ENCODE data around the gene TTC21B. TPM values are rescaled to one million over a fixed set of nuclear protein-coding genes. Genes with fewer than 3 reads are reported as not detected.

TTC21B gene
- total RNA-seq, 1 experiment from 2014 or later = 20.8 TPM

DNA sequence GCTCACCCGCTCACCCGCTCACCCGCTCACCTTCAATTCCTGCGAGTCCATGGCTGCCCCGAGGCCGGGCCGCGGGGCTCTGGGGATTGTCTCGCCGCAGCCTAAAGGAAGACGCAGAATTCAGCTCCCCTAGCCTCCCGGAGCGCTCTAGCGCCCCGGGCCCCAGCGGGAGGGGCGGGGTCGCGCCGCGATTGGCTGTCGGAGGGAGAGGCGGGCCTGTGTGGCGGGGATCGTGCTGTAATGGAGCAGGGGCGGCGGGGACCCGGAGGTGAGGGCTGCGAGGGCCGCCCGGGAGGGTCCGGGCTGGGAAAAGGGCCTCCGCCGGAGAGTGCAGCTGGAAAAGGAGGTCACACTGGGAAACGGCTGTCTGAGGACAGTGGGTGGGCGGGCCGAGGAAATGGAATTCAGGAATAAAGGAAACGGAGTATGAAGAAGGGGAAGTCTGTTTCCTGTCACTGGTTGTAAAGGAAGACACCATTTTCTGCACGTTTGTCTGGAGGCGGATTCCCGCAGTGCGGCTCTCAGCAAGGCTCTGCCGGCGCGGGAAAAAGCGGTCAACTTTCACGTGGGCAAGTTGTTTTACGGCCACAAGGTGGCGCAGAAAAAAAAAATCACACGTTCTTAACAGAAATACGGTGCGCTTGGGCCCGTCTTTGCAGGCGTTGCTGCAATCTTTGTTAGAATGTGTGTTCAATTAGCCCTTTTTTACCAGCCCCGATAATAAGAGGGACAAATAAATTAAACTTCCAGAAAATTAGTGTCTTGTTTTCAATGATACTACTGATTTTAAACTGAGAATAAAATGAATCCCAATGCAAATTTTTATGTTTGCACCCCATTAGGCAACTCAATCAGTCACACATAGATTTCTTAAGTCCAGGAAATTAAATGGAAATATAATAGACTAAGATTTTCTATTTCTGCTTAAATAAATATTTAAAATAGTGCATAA, at the start of gene TTC21B (continued):
- TF ChIP-seq, protein P1, sequence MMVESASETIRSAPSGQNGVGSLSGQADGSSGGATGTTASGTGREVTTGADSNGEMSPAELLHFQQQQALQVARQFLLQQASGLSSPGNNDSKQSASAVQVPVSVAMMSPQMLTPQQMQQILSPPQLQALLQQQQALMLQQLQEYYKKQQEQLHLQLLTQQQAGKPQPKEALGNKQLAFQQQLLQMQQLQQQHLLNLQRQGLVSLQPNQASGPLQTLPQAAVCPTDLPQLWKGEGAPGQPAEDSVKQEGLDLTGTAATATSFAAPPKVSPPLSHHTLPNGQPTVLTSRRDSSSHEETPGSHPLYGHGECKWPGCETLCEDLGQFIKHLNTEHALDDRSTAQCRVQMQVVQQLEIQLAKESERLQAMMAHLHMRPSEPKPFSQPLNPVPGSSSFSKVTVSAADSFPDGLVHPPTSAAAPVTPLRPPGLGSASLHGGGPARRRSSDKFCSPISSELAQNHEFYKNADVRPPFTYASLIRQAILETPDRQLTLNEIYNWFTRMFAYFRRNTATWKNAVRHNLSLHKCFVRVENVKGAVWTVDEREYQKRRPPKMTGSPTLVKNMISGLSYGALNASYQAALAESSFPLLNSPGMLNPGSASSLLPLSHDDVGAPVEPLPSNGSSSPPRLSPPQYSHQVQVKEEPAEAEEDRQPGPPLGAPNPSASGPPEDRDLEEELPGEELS (CRISPR knock-in tag; IDR thresholded peaks at IDR 0.05) = no peak
- peak; percentile 47; the same call in 1 of the 2 replicates for TF ChIP-seq GABPB1 (CRISPR knock-in tag; IDR thresholded peaks at IDR 0.05)
- no peak for TF ChIP-seq NFATC4 (CRISPR knock-in tag; IDR thresholded peaks at IDR 0.05)
- TF ChIP-seq, protein P2, sequence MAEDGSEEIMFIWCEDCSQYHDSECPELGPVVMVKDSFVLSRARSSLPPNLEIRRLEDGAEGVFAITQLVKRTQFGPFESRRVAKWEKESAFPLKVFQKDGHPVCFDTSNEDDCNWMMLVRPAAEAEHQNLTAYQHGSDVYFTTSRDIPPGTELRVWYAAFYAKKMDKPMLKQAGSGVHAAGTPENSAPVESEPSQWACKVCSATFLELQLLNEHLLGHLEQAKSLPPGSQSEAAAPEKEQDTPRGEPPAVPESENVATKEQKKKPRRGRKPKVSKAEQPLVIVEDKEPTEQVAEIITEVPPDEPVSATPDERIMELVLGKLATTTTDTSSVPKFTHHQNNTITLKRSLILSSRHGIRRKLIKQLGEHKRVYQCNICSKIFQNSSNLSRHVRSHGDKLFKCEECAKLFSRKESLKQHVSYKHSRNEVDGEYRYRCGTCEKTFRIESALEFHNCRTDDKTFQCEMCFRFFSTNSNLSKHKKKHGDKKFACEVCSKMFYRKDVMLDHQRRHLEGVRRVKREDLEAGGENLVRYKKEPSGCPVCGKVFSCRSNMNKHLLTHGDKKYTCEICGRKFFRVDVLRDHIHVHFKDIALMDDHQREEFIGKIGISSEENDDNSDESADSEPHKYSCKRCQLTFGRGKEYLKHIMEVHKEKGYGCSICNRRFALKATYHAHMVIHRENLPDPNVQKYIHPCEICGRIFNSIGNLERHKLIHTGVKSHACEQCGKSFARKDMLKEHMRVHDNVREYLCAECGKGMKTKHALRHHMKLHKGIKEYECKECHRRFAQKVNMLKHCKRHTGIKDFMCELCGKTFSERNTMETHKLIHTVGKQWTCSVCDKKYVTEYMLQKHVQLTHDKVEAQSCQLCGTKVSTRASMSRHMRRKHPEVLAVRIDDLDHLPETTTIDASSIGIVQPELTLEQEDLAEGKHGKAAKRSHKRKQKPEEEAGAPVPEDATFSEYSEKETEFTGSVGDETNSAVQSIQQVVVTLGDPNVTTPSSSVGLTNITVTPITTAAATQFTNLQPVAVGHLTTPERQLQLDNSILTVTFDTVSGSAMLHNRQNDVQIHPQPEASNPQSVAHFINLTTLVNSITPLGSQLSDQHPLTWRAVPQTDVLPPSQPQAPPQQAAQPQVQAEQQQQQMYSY (CRISPR knock-in tag; IDR thresholded peaks at IDR 0.05) = no peak
- TF ChIP-seq AR (CRISPR knock-in tag; IDR thresholded peaks at IDR 0.05) = no peak
- TF ChIP-seq TCF7 (CRISPR knock-in tag; IDR thresholded peaks at IDR 0.05; ENCODE audit: low read depth) = no peak
- TF ChIP-seq NFYB (CRISPR knock-in tag; conservative IDR thresholded peaks at IDR 0.05; ENCODE audit: low read depth) = peak; percentile 42
- TF ChIP-seq MYBL2 (CRISPR knock-in tag; IDR thresholded peaks at IDR 0.05) = peak; percentile 63; the same call in 1 of the 2 replicates
- no peak; the same call in 1 of the 2 replicates for TF ChIP-seq FOXP1 (CRISPR knock-in tag; IDR thresholded peaks at IDR 0.05; ENCODE audit: borderline replicate concordance)
- no peak for TF ChIP-seq EMX1 (CRISPR knock-in tag; IDR thresholded peaks at IDR 0.05)
- TF ChIP-seq, protein P3, sequence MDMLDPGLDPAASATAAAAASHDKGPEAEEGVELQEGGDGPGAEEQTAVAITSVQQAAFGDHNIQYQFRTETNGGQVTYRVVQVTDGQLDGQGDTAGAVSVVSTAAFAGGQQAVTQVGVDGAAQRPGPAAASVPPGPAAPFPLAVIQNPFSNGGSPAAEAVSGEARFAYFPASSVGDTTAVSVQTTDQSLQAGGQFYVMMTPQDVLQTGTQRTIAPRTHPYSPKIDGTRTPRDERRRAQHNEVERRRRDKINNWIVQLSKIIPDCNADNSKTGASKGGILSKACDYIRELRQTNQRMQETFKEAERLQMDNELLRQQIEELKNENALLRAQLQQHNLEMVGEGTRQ (CRISPR knock-in tag; IDR thresholded peaks at IDR 0.05) = 0 out of 2 replicates have a peak, but pooled peaks have one; percentile 16
- TF ChIP-seq, protein P4, sequence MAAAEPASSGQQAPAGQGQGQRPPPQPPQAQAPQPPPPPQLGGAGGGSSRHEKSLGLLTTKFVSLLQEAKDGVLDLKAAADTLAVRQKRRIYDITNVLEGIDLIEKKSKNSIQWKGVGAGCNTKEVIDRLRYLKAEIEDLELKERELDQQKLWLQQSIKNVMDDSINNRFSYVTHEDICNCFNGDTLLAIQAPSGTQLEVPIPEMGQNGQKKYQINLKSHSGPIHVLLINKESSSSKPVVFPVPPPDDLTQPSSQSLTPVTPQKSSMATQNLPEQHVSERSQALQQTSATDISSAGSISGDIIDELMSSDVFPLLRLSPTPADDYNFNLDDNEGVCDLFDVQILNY (CRISPR knock-in tag; IDR thresholded peaks at IDR 0.05) = peak; percentile 98
- TF ChIP-seq ETV6 (CRISPR knock-in tag; IDR thresholded peaks at IDR 0.05) = peak; percentile 81
- TF ChIP-seq ESRRA (CRISPR knock-in tag; IDR thresholded peaks at IDR 0.05; ENCODE audit: borderline replicate concordance) = no peak
- TF ChIP-seq ZMAT4 (CRISPR knock-in tag; IDR thresholded peaks at IDR 0.05) = 0 out of 2 replicates have a peak, but pooled peaks have one; percentile 14
- peak; percentile 92 for TF ChIP-seq SP1 (CRISPR knock-in tag; conservative IDR thresholded peaks at IDR 0.05)
- TF ChIP-seq ZNF416 (CRISPR knock-in tag; IDR thresholded peaks at IDR 0.05) = peak; percentile 70; the same call in 1 of the 2 replicates
- 0 out of 2 replicates have a peak, but pooled peaks have one; percentile 60 for TF ChIP-seq ZNF138 (CRISPR knock-in tag; conservative IDR thresholded peaks at IDR 0.05)
- TF ChIP-seq, protein P5, sequence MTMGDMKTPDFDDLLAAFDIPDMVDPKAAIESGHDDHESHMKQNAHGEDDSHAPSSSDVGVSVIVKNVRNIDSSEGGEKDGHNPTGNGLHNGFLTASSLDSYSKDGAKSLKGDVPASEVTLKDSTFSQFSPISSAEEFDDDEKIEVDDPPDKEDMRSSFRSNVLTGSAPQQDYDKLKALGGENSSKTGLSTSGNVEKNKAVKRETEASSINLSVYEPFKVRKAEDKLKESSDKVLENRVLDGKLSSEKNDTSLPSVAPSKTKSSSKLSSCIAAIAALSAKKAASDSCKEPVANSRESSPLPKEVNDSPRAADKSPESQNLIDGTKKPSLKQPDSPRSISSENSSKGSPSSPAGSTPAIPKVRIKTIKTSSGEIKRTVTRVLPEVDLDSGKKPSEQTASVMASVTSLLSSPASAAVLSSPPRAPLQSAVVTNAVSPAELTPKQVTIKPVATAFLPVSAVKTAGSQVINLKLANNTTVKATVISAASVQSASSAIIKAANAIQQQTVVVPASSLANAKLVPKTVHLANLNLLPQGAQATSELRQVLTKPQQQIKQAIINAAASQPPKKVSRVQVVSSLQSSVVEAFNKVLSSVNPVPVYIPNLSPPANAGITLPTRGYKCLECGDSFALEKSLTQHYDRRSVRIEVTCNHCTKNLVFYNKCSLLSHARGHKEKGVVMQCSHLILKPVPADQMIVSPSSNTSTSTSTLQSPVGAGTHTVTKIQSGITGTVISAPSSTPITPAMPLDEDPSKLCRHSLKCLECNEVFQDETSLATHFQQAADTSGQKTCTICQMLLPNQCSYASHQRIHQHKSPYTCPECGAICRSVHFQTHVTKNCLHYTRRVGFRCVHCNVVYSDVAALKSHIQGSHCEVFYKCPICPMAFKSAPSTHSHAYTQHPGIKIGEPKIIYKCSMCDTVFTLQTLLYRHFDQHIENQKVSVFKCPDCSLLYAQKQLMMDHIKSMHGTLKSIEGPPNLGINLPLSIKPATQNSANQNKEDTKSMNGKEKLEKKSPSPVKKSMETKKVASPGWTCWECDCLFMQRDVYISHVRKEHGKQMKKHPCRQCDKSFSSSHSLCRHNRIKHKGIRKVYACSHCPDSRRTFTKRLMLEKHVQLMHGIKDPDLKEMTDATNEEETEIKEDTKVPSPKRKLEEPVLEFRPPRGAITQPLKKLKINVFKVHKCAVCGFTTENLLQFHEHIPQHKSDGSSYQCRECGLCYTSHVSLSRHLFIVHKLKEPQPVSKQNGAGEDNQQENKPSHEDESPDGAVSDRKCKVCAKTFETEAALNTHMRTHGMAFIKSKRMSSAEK (CRISPR knock-in tag; IDR thresholded peaks at IDR 0.05; ENCODE audit: borderline replicate concordance) = peak; percentile 57; the same call in 1 of the 2 replicates
- no peak; the same call in 1 of the 2 replicates for TF ChIP-seq KAT7 (CRISPR knock-in tag; IDR thresholded peaks at IDR 0.05; ENCODE audit: borderline replicate concordance)
- peak; percentile 64; the same call in 1 of the 2 replicates for TF ChIP-seq NFE2L1 (CRISPR knock-in tag; IDR thresholded peaks at IDR 0.05)
- TF ChIP-seq ZNF423 (CRISPR knock-in tag; IDR thresholded peaks at IDR 0.05) = peak; percentile 89
